Hematopoietic multipotent progenitor cell treated with erythropoietin and hydrocortisone succinate and interleukin-3 and kit ligand, for 17 days (in vitro differentiated cells): ENCODE data around the gene EXOC2.

Experiments used
- DNase-seq: peaks from one replicate; pipeline ENCODE4 v3.0.0-alpha.2; 2015; ENCODE audit warnings: low spot score

Gene EXOC2

DNA sequence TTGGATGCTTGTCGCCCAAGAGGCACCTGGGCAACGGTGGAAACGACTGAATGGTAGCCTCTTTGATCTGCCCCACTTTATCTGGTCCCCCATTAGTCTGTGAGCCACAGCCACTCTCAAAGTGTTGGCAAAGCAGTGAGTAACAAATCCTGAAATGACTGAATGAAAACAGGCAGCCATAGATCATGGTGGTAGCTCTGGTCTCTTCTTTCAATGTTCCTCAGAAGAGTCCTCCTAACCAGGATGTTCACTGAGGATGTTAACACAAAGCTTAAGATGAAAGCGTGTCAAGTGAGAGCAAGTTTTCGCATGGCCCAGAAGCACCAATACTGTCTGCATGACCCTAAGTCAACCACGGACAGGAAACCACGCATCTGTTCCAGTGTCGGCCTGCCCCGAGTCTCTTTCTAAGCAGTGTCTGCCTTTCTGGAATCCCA is 194.1 kb downstream of the EXOC2 start:
- no peak for DNase-seq

DNA sequence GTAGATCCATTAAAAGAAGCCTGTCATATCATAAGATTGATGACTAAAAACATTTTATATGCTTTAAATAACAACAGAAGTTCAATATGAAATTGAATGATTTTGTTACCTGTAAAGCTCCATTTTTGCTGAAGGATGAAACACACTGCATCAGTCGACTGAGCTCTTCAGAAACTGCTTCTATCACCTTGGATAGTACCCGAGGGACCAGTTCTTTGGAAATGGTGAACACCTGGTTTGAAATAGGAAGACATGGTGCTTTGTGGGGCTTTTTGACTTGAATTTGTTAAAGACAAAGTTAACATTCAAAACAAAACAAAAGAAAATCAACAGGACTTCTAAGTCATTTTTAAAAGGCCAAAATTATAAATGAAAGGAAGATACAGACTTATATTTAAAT is 195.7 kb downstream of the EXOC2 start:
- DNase-seq, result no peak

DNA sequence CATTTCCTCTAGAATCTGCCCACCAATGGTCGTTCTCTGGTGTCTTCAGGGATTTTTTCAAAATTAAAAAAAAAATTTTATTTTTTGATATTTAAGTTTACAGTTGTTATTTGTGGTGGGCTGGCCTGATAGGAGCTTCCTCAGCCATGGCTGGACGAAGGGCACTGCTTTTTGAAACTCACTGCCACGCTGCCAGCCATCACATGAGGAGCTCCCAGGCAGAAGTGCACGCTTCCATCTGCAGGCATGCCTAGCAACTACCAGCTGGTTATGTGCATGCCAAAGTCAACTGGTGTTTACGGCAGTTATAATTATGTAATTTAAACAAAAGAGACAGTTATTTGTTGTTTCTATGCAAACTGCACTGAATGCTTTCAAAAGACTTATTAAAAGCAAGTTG is 196.3 kb downstream of the EXOC2 start:
- DNase-seq, result no peak

DNA sequence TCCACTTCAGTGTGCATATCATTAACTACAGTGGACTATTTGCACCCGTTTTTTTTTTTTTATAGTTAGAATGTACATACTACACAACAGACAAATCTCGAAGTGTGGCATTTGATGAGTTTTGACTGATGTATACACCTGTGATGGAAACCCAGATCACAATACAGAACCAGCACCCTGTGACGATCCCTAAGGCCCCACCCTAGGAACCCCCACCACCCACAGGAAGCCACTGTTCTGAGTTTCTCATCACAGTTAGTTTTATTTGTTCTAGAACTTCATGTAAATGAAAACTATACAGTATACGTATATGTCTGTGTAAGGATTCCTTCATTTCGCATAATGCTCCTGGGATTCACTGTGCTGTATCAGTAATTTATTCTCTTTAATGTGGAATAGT is 198.5 kb downstream of the EXOC2 start:
- no peak for DNase-seq

DNA sequence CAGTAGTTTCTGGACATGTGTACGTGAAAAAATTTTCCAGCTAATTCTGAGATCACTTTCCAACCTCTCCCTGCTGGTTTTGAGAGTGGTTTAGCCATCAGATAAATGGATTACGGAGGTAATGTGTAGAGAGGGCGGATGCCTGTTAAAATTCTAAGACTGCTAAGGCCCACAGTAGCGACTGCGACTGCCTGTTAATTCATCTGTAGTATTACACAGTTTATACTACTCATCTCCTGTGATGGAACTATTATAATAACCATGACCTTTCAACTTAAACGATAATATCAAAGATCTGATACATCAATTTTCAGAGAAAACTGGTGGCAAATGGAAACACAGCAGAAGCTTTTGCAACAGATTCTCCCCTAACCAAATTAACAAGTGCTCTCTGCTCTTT is 199.1 kb downstream of the EXOC2 start:
- DNase-seq, result no peak

DNA sequence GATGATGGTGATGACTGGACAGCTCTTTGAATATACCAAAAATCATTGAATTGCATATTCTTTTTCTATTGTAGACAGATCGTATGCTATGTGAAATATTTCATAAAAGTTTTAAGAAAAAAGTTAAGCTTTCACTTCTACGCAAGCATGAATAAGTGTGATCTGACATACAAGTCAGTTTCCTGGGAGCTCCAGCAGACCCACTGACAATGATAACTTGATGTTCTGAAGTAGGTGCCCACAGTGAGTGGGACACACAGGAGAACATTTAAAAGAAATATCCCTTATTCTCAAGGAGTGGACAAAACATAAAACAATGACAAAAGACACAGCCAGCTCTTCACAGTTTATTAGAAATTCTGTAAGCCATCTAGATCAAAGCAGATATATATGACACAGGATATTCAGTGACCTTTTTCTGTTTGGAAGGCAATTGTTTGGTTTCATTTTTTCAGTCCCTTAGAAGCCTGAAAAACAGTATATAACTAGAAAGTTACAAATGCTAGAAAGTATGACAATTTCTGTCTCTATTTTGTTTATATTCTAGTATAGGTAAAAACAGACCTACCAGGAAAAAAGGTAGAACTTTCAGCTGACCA is 200.0 kb downstream of the EXOC2 start:
- no peak for DNase-seq

DNA sequence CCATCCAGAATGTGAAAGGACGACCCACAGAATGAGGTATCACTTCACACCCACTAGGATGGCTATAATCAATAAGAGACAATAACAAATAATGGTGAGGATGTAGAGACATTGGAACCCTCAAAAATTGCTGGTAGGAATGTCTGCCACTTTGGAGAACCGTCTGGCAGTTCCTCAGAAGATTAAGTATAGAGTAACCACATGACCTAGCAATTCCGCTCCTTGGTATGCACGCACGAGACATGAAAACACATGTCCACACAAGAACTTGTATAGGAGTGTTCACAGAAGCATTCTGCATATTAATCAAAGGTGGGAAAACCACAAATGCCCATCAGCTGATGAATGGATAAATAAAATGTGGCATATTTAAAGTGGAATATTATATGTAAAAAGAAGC is 200.8 kb downstream of the EXOC2 start:
- DNase-seq, result no peak

DNA sequence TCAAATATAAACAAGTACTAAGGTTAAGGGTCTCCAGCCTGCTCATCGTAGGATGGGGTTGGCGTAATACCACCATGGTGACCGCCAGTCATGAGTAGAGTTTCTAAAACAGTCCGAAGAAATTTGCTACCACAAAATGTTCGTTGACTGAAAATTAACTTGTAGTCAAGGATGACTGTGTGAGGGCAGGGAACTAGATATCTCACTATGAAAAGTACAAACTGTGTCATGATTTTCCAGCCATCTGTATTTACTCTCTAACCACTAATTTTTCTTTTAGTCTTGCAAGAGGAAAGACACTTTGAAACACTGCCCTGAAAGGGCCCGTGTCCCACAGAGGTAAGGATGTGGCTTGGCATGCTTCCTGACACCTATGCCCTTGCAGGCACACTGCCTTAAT is 201.7 kb downstream of the EXOC2 start:
- DNase-seq, result no peak

DNA sequence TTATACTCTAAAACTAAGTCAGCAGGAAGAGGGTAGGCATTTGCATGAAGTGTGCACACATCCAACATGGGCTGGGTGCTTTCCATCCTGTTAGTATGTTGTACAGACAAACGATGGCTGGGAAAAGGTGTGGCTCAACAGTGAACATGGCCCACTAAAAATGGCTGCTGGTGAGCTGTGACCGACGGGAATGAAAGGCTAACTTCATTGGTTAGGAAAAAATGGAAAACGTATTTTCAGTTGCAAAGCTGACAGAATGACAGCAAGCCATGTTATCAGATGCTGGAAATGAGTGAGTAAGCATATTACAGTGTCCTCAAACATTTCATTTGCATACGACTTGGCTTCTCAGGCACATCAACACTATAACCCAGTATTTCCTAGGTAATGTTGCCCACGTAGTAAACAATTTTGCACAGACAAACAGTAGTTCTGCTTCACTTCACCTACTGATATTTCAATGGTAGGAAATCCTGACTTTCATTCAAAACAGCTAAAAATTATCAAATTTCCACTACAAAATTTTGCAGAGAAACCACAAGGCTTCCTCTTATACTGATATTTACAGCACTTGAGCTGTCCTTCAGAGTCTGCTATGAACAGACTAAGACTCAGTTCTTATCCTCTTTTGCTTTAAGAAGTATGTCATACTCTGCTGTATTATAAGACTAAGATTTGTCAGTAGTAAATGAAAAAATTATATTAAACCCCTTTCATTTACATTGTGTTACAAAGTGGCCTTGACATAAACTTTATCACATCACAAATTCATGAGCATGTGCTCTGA is 202.5 kb downstream of the EXOC2 start:
- peak; percentile 13 for DNase-seq

DNA sequence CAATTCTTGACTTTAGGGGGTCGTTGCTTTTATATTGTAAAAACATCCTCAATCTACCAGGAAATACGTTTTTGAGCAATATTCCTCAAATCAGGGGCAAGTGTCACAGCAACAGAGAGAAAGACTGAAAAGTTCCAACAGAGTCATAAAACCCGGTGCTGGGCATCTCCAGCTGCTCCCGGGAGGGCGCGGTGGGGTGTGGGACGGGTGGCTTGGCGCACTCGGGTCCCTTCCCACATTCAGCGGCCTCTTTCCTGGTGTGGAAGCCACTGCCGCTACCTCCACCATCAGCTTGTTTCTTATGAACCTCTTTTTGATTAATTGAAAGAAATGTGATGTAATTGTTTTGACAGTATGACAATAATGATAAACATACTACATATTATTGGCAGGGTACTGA is 203.2 kb downstream of the EXOC2 start:
- no peak for DNase-seq

DNA sequence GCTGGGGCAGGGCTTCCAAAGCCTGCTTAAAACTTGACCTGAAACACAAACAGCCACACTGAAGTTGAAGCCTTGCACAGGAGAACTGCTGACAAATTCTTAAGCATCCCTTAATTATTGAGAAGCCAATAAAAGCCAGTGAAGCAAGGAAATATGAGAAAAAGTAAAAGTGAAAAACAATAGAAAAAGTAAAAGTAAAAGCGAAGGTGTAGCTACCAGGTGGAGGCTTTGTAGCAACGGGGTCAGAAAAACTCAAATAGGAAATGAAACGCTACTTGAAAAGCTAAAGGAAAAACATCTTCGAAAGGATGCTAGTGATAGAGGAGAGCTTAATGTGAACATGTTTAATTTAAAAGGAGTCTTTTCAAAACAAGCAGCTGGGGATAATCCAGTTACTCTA is 203.9 kb downstream of the EXOC2 start:
- no peak for DNase-seq

DNA sequence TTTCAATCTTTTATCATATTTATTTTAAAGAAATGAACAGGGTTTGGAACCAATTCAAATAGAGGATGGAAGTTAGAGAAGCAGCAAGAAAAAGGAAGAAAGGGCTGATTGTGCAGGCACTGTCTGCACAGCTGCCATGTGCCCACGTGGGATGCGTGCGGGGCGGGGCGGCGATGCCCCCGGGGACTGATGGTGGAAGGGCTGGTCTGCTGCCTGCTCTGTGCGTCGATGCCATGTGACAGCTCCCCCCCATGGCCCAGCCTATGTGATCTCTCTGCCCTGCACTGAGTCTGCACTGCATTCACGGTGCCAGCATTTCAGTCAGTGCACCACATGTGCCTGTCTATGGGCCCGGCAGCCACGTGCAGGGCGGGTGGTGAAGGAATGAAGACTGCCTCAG is 205.0 kb downstream of the EXOC2 start:
- DNase-seq, result no peak

DNA sequence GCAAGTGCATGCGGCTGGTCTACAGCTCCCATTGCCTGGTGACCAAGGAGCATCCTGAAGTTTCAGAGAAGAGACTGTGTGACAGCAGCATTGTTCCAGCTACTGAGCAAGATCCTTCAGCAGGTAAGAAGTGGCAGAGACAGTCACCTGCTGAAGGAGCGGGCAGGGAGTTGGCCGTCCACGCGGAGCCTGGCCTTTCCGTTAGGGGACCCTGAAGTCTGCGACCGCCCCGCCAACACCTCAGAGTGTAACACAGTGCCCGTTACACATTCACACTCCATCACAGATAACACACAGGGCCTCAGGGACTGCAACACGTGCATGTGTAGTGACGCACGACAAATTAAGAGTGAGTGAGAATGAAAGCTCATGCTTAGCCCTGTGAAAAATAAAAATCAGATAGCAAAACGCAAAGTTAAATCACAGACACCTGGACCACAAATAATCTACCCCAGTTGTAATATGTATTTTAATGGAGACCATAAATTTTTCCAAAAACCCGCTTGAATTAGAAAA is 207.2 kb downstream of the EXOC2 start:
- DNase-seq, result no peak

DNA sequence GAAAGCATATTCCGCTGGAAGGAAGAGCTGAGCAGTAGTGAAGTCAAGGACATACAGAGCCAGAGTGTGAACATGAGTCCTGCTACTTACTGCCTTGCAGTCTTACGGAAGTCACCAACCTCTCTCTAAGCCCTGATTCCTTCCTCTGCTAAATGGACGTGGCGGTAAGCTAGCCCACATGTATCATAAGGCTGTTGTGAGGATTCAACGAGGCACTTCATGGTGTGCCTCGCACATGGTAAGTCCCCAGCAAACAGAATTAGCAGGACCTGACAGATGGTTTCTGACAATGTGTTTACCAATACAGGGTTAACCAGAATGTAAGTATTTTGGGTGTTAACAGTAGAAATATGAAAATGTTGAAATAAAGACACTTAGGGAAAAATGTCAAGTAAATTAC is 208.2 kb downstream of the EXOC2 start:
- no peak for DNase-seq

DNA sequence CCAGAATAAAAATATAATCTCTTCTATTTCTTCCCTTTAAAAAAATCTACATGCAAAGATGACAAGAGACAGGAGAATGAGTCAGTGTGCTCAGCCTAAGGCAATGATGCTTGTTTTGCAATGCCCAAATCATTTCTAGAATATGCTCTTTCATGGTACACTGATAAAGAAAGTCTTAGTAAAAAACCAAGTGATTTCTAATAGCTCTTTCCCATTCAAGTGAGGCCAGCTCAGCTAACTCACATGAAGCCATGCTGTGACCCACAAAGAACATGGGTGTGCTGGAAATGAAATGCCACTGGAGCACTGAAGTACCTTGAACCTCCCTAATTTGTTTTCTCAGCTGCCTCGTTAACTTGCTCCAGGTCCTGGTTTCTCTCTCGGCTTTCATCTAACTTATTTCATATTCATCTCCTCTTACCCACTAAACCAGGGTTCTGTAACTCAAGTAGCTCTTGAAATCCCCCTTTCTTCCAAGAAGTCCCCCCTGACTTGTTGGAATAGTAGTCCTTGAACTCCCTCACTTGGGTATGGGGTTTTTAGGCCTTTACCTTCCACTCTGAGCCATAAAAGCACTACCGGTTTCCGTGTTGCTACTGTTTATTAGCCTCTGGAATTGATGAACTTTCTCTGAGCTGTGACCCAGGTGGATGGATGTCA is 208.7 kb downstream of the EXOC2 start:
- DNase-seq, result no peak

DNA sequence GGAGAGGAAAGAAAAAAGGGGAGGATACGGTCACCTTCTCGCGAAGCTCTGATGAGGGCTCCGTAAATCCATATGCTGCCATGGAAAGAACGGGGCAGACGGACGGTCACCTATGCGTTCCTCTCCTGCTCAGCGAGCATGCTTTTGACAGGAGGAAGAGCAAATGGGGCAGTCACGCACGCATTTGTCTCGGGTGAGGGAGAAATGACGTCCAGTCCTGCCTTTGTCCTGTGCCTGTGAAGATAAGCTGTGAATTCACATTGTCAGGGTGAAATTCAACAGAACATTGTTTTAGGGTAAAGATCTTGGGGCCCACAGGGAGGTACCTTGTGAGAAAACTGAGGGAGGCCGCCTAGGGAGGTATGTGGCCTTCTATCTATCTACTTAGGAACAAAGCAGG is 217.6 kb downstream of the EXOC2 start:
- no peak for DNase-seq

DNA sequence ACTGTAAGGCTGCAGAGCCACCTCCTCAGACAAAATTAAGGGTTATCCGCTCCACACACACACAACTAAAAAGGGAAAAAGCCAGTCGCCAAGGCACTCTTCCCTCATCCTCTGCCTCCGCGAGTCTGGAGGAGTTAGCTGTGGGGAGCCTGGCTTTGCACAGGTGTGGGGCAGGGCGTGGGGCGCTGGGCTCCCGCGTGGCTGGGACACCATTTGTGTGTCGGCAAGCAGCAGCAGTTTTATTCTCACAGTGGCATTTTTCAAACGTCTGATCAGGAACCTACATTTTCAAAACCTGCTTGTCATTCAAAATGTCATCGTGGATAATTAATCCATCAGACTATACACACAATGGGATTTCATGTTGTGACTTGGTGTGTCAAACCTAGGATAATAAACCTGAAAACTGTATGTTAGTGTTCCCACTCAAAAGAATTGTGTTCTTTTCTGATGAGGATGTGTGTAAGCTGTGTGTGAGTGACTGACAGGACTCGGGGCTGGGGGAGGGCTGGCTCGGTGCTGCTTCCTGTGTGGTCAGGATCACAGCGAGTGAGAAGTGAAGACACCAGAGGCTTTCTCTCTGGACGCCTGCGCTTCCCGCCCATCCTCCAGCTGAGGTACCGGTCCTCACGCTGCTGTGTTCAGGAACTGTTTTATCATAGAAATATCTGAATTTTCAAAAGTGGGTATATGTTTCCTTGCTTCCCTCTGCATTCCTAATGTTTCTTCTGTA is 218.3 kb downstream of the EXOC2 start:
- DNase-seq, result no peak

DNA sequence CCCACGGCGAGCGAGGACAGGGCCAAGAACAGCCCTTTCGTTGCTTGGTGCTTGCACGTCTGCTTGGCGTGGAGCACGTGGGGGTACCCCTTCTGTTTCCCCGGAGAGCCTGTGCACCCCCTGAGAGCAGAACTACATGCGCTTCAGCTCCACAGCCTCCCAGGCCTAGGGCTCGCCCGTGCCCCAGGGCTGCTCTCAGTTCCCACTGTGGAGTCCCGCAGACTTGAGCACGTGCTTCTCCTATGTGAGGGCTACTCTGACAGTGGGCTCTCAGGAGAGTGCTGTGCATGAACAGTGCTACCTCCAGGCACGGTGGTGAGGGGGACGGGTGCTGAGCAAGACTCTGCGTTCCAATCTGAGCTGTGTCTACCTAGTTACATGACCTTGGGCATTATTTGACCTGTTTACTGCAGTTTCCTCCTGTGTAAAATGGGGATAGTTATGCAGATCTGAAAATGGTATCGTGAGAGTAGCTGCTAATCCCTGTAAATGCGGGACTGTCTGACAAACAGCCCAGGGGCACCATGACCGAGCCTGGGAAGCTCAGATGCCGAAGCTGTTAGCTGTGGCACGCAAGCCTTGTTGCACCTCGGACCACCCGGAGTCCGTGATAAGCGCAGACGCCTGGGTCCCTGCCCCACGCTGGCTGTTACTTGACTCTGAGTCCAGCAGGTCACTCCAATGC is 219.0 kb downstream of the EXOC2 start:
- DNase-seq, result no peak

DNA sequence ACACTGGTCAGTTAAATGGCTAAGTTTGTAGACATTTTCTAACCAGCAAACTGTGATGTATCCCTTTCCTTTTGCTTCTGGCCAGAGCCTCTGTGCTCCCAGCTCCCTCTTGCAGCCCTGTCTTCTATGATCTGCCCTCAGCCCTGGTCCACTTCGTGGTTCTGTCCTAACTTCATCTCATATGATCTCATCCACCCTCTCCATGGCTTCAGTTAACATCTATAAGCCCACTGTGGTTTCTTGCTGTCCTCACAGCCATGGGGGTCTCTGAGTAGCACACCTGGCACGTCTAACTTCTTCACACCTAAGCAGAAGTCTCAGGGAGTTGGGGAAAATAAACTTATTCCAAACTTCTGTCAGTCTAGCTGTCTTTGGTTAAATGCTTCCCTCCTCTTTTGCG is 219.6 kb downstream of the EXOC2 start:
- DNase-seq, result no peak

DNA sequence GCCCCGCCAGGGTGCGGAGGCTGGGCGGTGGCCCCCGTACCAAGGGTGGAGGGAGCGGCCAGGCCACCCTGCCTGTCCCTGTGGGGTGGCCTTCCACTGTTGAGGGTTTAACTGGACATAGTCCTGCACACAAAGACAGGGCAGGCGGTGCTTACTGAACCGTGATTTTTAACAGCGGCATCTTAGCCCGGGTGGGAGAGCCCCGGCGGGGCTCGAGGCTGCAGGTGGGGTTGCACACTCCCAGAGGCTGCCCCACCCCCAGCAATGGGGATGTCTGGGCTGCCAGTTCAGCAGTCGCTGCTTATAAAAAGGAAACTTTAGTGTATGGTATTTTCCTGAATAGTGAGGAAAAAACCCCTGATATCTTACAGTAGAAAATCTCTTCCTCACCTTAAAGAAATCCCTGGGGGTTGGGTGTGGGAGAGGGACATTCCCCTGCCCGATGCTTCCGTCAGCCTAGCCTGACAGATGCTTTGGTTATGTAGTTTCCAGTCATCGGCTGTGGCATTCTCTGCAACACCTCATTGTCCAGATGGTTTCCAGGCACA is 222.0 kb downstream of the EXOC2 start:
- no peak for DNase-seq

DNA sequence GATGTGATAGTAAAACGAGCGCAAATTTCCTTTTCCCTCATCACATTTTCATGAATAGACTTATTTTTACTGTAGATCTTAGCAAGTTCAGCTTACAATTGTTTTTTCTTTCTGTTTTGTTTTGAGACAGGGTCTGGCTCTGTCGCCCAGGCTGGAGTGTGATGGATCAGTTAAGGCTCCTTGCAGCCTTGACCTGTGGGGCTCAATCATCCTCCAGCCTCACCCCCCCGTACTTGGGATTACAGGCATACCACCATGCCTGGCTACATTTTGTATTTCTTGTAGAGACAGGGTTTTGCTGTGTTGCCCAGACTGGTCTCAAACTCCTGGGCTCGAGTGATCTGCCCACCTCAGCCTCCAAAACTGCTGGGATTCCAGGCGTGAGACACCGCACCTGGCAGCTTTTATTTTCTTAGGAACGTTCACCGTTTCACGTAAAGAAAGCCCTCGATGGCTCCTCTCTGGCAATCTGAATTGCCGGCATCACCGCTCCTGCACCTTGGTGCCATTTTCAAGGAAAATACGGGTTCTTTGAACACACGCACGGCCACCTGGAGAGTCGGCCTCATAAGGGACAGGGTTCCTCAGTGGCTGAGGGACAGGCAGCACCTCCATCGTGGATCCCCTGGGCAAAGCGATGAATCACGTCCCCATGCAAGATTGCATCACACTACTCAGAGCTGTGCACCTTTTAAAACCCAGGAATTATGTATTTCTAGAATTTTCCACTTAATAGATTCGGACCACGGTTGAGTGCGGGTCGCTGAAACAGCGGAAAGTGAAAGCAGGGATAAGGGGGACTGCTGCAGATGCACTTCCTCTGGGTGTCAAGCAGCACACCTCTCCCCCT is 222.7 kb downstream of the EXOC2 start:
- no peak for DNase-seq
